SU-DHL-6 (cell line): ENCODE measurements around the gene CYBC1.

Source experiments
- EZH2phosphoT487 ChIP-seq: fragments of 200-600 bp; sonication (generic), shearing (Covaris generic); conservative IDR thresholded peaks from 2 replicates; pipeline ENCODE4 v1.6.1; 2018; ENCODE audit warnings: mild to moderate bottlenecking, antibody characterized with exemption, low read length, moderate library complexity, mixed read lengths
- TF ChIP-seq, protein P1 (sequence below): fragments of 200-600 bp; sonication (generic); IDR thresholded peaks from one replicate; pipeline ENCODE4 v1.5.1; 2017; ENCODE audit warnings: antibody characterized with exemption, mild to moderate bottlenecking, low read length, moderate library complexity; ENCODE audit not compliant: insufficient read depth, poor library complexity, severe bottlenecking

DNA sequence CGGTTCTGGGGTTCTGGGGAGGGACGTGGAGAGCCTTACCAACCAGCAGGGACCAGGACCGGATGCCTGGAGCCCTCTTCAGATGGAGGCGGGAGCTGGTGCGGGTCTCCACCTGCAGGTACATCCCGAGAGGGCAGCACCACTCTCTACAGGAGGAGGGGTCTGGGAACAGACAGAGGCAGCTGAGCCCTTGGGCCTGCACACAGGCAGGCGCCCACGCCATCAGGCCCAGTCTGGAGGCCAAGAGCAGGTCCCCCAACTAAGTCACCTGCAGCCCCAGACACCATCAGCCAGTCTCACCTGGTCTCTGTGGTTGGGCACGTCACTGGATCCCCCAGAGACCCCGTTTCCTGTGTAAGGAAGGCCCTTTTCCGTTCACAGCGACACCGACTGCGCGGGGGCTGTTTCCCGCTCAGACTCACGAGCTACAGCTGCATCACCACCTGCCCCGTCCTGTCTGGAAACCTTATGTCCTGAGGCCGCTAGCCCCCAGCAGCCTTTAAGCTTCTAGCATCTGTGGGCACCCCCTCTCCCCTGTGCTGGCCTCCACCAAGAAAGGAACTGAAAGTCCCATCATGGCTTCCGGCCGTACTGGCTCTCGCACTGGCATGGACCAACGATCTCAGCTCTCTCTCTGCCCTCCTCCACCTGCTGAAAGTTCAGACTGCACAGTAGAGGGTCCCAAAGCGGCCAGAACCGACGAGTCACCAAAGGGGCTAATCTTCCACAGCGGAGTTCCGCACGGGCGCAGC lies 1.2 kb downstream of the CYBC1 start:
- TF ChIP-seq, protein P1, sequence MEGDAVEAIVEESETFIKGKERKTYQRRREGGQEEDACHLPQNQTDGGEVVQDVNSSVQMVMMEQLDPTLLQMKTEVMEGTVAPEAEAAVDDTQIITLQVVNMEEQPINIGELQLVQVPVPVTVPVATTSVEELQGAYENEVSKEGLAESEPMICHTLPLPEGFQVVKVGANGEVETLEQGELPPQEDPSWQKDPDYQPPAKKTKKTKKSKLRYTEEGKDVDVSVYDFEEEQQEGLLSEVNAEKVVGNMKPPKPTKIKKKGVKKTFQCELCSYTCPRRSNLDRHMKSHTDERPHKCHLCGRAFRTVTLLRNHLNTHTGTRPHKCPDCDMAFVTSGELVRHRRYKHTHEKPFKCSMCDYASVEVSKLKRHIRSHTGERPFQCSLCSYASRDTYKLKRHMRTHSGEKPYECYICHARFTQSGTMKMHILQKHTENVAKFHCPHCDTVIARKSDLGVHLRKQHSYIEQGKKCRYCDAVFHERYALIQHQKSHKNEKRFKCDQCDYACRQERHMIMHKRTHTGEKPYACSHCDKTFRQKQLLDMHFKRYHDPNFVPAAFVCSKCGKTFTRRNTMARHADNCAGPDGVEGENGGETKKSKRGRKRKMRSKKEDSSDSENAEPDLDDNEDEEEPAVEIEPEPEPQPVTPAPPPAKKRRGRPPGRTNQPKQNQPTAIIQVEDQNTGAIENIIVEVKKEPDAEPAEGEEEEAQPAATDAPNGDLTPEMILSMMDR = no peak
- TF ChIP-seq EZH2phosphoT487 = no peak
